ENCODE data around the gene PSD. TPM values are rescaled to one million over a fixed set of nuclear protein-coding genes. Genes with fewer than 3 reads are reported as not detected.
A peak's percentile ranks its signal among the peaks of the same experiment; 100 is the strongest.

Gene PSD
- total and polyA plus RNA-seq, 10 of the 15 experiments (the other 5 are each of a cell fraction or from before 2014, with no cell fraction given), result 0.11 to 2.0 (median 0.49) TPM; not detected in 2

DNA sequence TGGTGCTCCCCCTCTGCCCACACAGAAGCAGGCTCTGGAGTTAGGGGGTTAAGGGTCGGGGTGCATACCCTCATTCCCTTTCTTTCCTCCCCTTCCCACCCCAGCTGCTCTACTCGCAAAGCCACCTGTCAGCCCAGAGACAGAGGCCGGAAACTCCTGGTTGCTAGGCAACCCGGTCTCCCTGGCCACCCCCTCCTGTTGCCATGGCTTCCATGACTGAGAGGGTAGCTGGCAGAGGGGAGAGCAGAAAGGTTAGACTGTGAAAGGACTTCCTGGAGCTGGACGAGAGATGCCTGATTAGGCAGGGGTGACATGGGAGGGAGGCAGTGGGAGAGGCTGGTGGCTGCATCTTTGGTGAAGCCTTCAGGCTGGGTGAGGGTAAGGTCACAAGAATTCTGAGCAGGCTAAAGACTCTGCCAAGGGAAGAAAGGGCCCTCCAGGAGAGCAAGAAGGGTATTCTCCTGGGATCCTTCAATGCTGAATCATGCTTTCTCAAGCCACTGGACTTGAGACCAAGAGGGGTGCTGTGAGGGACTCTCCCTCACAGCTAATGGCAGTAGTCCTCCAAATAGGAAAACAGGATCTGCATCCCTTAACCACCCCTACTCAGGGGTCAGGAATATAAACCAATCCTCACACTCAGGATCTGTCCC lies 5.4 kb downstream of the PSD start (continued):
- TF ChIP-seq, protein P1, sequence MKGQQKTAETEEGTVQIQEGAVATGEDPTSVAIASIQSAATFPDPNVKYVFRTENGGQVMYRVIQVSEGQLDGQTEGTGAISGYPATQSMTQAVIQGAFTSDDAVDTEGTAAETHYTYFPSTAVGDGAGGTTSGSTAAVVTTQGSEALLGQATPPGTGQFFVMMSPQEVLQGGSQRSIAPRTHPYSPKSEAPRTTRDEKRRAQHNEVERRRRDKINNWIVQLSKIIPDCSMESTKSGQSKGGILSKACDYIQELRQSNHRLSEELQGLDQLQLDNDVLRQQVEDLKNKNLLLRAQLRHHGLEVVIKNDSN (IDR thresholded peaks at IDR 0.05; ENCODE audit: borderline replicate concordance, extremely low read length, insufficient read depth, low read depth, low read length), result no peak
- TF ChIP-seq MXI1 (IDR thresholded peaks at IDR 0.05; ENCODE audit: low read depth, low read length), result peak; percentile 79
- no peak for TF ChIP-seq BHLHE40 (IDR thresholded peaks at IDR 0.05; ENCODE audit: borderline replicate concordance in 1 of 2, low read depth in 2 of 2, low read length in 1 of 2)
- TF ChIP-seq ESRRA (IDR thresholded peaks at IDR 0.05; ENCODE audit: low read length), result no peak
- no peak for TF ChIP-seq RFX5 (IDR thresholded peaks at IDR 0.05; ENCODE audit: low read depth, low read length)
- no peak for TF ChIP-seq SMAD5 (IDR thresholded peaks at IDR 0.05; ENCODE audit: low read depth)
- TF ChIP-seq SPI1 (IDR thresholded peaks at IDR 0.05; ENCODE audit: borderline replicate concordance, insufficient read depth, low read depth, low read length), result no peak
- TF ChIP-seq, protein P2, sequence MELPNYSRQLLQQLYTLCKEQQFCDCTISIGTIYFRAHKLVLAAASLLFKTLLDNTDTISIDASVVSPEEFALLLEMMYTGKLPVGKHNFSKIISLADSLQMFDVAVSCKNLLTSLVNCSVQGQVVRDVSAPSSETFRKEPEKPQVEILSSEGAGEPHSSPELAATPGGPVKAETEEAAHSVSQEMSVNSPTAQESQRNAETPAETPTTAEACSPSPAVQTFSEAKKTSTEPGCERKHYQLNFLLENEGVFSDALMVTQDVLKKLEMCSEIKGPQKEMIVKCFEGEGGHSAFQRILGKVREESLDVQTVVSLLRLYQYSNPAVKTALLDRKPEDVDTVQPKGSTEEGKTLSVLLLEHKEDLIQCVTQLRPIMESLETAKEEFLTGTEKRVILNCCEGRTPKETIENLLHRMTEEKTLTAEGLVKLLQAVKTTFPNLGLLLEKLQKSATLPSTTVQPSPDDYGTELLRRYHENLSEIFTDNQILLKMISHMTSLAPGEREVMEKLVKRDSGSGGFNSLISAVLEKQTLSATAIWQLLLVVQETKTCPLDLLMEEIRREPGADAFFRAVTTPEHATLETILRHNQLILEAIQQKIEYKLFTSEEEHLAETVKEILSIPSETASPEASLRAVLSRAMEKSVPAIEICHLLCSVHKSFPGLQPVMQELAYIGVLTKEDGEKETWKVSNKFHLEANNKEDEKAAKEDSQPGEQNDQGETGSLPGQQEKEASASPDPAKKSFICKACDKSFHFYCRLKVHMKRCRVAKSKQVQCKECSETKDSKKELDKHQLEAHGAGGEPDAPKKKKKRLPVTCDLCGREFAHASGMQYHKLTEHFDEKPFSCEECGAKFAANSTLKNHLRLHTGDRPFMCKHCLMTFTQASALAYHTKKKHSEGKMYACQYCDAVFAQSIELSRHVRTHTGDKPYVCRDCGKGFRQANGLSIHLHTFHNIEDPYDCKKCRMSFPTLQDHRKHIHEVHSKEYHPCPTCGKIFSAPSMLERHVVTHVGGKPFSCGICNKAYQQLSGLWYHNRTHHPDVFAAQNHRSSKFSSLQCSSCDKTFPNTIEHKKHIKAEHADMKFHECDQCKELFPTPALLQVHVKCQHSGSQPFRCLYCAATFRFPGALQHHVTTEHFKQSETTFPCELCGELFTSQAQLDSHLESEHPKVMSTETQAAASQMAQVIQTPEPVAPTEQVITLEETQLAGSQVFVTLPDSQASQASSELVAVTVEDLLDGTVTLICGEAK (IDR thresholded peaks at IDR 0.05; ENCODE audit: borderline replicate concordance), result peak; percentile 55; the same call in 1 of the 2 replicates
- no peak for TF ChIP-seq MTA2 (IDR thresholded peaks at IDR 0.05; ENCODE audit: low read depth)

All from GM12878 (cell line).